Measurements from ENCODE around the gene MAPK4.

The MAPK4 gene

GRCh38 chr18:50633992-50634391 lies 74.1 kb downstream of the MAPK4 start:
- H3K4me1 ChIP-seq (ENCODE audit: control insufficient read depth, insufficient read depth, low read length) = peaks cover 8% of the 10 kb centered on the region
- H3K27me3 ChIP-seq (ENCODE audit: control insufficient read depth, insufficient read depth, low read length, poor library complexity, severe bottlenecking) = no peaks in the 10 kb centered on the region
- H3K4me3 ChIP-seq (ENCODE audit: insufficient read depth, low read depth, low read length) = no peak overlapping the region
- H3K27ac ChIP-seq (ENCODE audit: insufficient read depth, low read depth, low read length, poor library complexity, severe bottlenecking) = no peak overlapping the region
- no peaks in the 10 kb centered on the region for H3K36me3 ChIP-seq (ENCODE audit: control insufficient read depth, insufficient read depth, low read length)
- WGBS, 2 experiments = 91 to 100% methylated on average over 3 of the region's 3 CpGs
- no peaks in the 10 kb centered on the region for H3K9me3 ChIP-seq (ENCODE audit: control insufficient read depth, low read length)

- Histone ChIP-seq H3K27me3 (ENCODE audit: control insufficient read depth, insufficient read depth, low read length, poor library complexity, severe bottlenecking) (no peaks in the 10 kb centered on the region), H3K4me1 (ENCODE audit: control insufficient read depth, insufficient read depth, low read length) (peaks cover 12% of the 10 kb centered on the region), H3K27ac (ENCODE audit: insufficient read depth, low read depth, low read length, poor library complexity, severe bottlenecking) (no peak overlapping the region), H3K4me3 (ENCODE audit: insufficient read depth, low read depth, low read length) (no peak overlapping the region), H3K36me3 (ENCODE audit: control insufficient read depth, insufficient read depth, low read length) (no peaks in the 10 kb centered on the region), H3K9me3 (ENCODE audit: control insufficient read depth, low read length) (no peaks in the 10 kb centered on the region)
- WGBS, 2 experiments = 93 to 96% methylated on average over 8 of the region's 8 CpGs
Observed at GRCh38 chr18:50636366-50637057, 76.6 kb downstream of the MAPK4 start.

- 75 to 79% methylated on average over 10 of the region's 10 CpGs for WGBS, 2 experiments
- no peaks in the 10 kb centered on the region for H3K9me3 ChIP-seq (ENCODE audit: control insufficient read depth, low read length)
- peaks cover 8% of the 10 kb centered on the region for H3K4me1 ChIP-seq (ENCODE audit: control insufficient read depth, insufficient read depth, low read length)
Observed at GRCh38 chr18:50638016-50638883, 78.4 kb downstream of the MAPK4 start.

GRCh38 chr18:50638884-50639420 lies 79.1 kb downstream of the MAPK4 start:
- WGBS, 2 experiments = 86 to 89% methylated on average over 1 of the region's 1 CpG
- Histone ChIP-seq H3K27ac (ENCODE audit: insufficient read depth, low read depth, low read length, poor library complexity, severe bottlenecking) (no peak overlapping the region), H3K4me3 (ENCODE audit: insufficient read depth, low read depth, low read length) (no peak overlapping the region), H3K9me3 (ENCODE audit: control insufficient read depth, low read length) (no peaks in the 10 kb centered on the region), H3K36me3 (ENCODE audit: control insufficient read depth, insufficient read depth, low read length) (no peaks in the 10 kb centered on the region), H3K27me3 (ENCODE audit: control insufficient read depth, insufficient read depth, low read length, poor library complexity, severe bottlenecking) (no peaks in the 10 kb centered on the region), H3K4me1 (ENCODE audit: control insufficient read depth, insufficient read depth, low read length) (peaks cover 6% of the 10 kb centered on the region)

More at GRCh38 chr18:50638016-50638883, 78.4 kb downstream of the MAPK4 start:
- Histone ChIP-seq H3K36me3 (ENCODE audit: control insufficient read depth, insufficient read depth, low read length) (no peaks in the 10 kb centered on the region), H3K27me3 (ENCODE audit: control insufficient read depth, insufficient read depth, low read length, poor library complexity, severe bottlenecking) (no peaks in the 10 kb centered on the region), H3K27ac (ENCODE audit: insufficient read depth, low read depth, low read length, poor library complexity, severe bottlenecking) (no peak overlapping the region), H3K4me3 (ENCODE audit: insufficient read depth, low read depth, low read length) (no peak overlapping the region)

GRCh38 chr18:50639711-50640110 lies 79.8 kb downstream of the MAPK4 start:
- Histone ChIP-seq H3K4me3 (ENCODE audit: insufficient read depth, low read depth, low read length) (no peak overlapping the region), H3K27ac (ENCODE audit: insufficient read depth, low read depth, low read length, poor library complexity, severe bottlenecking) (no peak overlapping the region), H3K9me3 (ENCODE audit: control insufficient read depth, low read length) (no peaks in the 10 kb centered on the region), H3K36me3 (ENCODE audit: control insufficient read depth, insufficient read depth, low read length) (no peaks in the 10 kb centered on the region), H3K4me1 (ENCODE audit: control insufficient read depth, insufficient read depth, low read length) (peaks cover 10% of the 10 kb centered on the region), H3K27me3 (ENCODE audit: control insufficient read depth, insufficient read depth, low read length, poor library complexity, severe bottlenecking) (no peaks in the 10 kb centered on the region)
- WGBS, 2 experiments = 92 to 95% methylated on average over 3 to 4 of the region's 4 CpGs

- 89 to 94% methylated on average over 2 of the region's 2 CpGs for WGBS, 2 experiments
- Histone ChIP-seq H3K27ac (ENCODE audit: insufficient read depth, low read depth, low read length, poor library complexity, severe bottlenecking) (no peak overlapping the region), H3K9me3 (ENCODE audit: control insufficient read depth, low read length) (no peaks in the 10 kb centered on the region), H3K4me1 (ENCODE audit: control insufficient read depth, insufficient read depth, low read length) (peaks cover 13% of the 10 kb centered on the region), H3K36me3 (ENCODE audit: control insufficient read depth, insufficient read depth, low read length) (no peaks in the 10 kb centered on the region), H3K4me3 (ENCODE audit: insufficient read depth, low read depth, low read length) (no peak overlapping the region), H3K27me3 (ENCODE audit: control insufficient read depth, insufficient read depth, low read length, poor library complexity, severe bottlenecking) (no peaks in the 10 kb centered on the region)
Observed at GRCh38 chr18:50642439-50642838, 82.6 kb downstream of the MAPK4 start.

GRCh38 chr18:50644146-50644545 lies 84.3 kb downstream of the MAPK4 start:
- Histone ChIP-seq H3K9me3 (ENCODE audit: control insufficient read depth, low read length) (no peaks in the 10 kb centered on the region), H3K4me1 (ENCODE audit: control insufficient read depth, insufficient read depth, low read length) (peaks cover 14% of the 10 kb centered on the region)
- 91 to 92% methylated on average over 1 of the region's 1 CpG for WGBS, 2 experiments

GRCh38 chr18:50644807-50645206 lies 84.9 kb downstream of the MAPK4 start:
- Histone ChIP-seq H3K27ac (ENCODE audit: insufficient read depth, low read depth, low read length, poor library complexity, severe bottlenecking) (no peak overlapping the region), H3K4me3 (ENCODE audit: insufficient read depth, low read depth, low read length) (no peak overlapping the region), H3K9me3 (ENCODE audit: control insufficient read depth, low read length) (no peaks in the 10 kb centered on the region), H3K36me3 (ENCODE audit: control insufficient read depth, insufficient read depth, low read length) (no peaks in the 10 kb centered on the region), H3K4me1 (ENCODE audit: control insufficient read depth, insufficient read depth, low read length) (peaks cover 12% of the 10 kb centered on the region), H3K27me3 (ENCODE audit: control insufficient read depth, insufficient read depth, low read length, poor library complexity, severe bottlenecking) (no peaks in the 10 kb centered on the region)
- 59 to 63% methylated on average over 9 to 10 of the region's 10 CpGs for WGBS, 2 experiments

More at GRCh38 chr18:50644146-50644545, 84.3 kb downstream of the MAPK4 start:
- no peak overlapping the region for H3K27ac ChIP-seq (ENCODE audit: insufficient read depth, low read depth, low read length, poor library complexity, severe bottlenecking)
- no peaks in the 10 kb centered on the region for H3K36me3 ChIP-seq (ENCODE audit: control insufficient read depth, insufficient read depth, low read length)
- no peaks in the 10 kb centered on the region for H3K27me3 ChIP-seq (ENCODE audit: control insufficient read depth, insufficient read depth, low read length, poor library complexity, severe bottlenecking)
- H3K4me3 ChIP-seq (ENCODE audit: insufficient read depth, low read depth, low read length) = no peak overlapping the region

- Histone ChIP-seq H3K9me3 (ENCODE audit: control insufficient read depth, low read length) (no peaks in the 10 kb centered on the region), H3K4me1 (ENCODE audit: control insufficient read depth, insufficient read depth, low read length) (peaks cover 12% of the 10 kb centered on the region), H3K27me3 (ENCODE audit: control insufficient read depth, insufficient read depth, low read length, poor library complexity, severe bottlenecking) (no peaks in the 10 kb centered on the region), H3K27ac (ENCODE audit: insufficient read depth, low read depth, low read length, poor library complexity, severe bottlenecking) (no peak overlapping the region), H3K4me3 (ENCODE audit: insufficient read depth, low read depth, low read length) (no peak overlapping the region), H3K36me3 (ENCODE audit: control insufficient read depth, insufficient read depth, low read length) (no peaks in the 10 kb centered on the region)
- 82 to 85% methylated on average over 7 of the region's 7 CpGs for WGBS, 2 experiments
Observed at GRCh38 chr18:50647237-50647636, 87.3 kb downstream of the MAPK4 start.

- no peaks in the 10 kb centered on the region for H3K36me3 ChIP-seq (ENCODE audit: control insufficient read depth, insufficient read depth, low read length)
- H3K4me1 ChIP-seq (ENCODE audit: control insufficient read depth, insufficient read depth, low read length) = peaks cover 12% of the 10 kb centered on the region
- no peak overlapping the region for H3K4me3 ChIP-seq (ENCODE audit: insufficient read depth, low read depth, low read length)
- no peak overlapping the region for H3K27ac ChIP-seq (ENCODE audit: insufficient read depth, low read depth, low read length, poor library complexity, severe bottlenecking)
- H3K9me3 ChIP-seq (ENCODE audit: control insufficient read depth, low read length) = no peaks in the 10 kb centered on the region
- H3K27me3 ChIP-seq (ENCODE audit: control insufficient read depth, insufficient read depth, low read length, poor library complexity, severe bottlenecking) = no peaks in the 10 kb centered on the region
Observed at GRCh38 chr18:50647792-50648191, 87.9 kb downstream of the MAPK4 start.

Data from ectodermal cell (in vitro differentiated cells).